ENCODE measurements around the gene DCXR. TPM values are rescaled to one million over a fixed set of nuclear protein-coding genes. Genes with fewer than 3 reads are reported as not detected.

Gene DCXR
- total and polyA plus RNA-seq, 2 donors (not counting 3 experiments of a cell fraction or from before 2014, with no cell fraction given) = 93.0 to 178 TPM

GRCh38 chr17:82061047-82061925, 23.8 kb upstream of the DCXR start:
- FAIRE-seq (no peak), DNase-seq (ENCODE audit: low read depth, low spot score) (no peak)
- ChIA-PET CTCF (no interaction called here), POLR2A (no interaction called here)
- H3K4me3 ChIP-seq (replicated peaks in 1 of 3; ENCODE audit: insufficient read depth in 1 of 3, low read depth in 1 of 3, low read length in 3 of 3) = no peak overlapping the region
- intact Hi-C loops (cut with micrococcal nuclease) (no loop called here), dilution Hi-C loops (cut with MboI; ENCODE audit: extremely low pct_ligation_motif_present, low sequenced_read_pairs) (no loop called here)
- TF ChIP-seq GATA2 (IDR thresholded peaks at IDR 0.05; ENCODE audit: insufficient read depth, insufficient read length, low read depth, low read length) (no peak), POLR2A (IDR thresholded peaks at IDR 0.05; ENCODE audit: low read depth, low read length) (no peak), EZH2 (IDR thresholded peaks at IDR 0.05; ENCODE audit: borderline replicate concordance, low read depth, low read length, severe bottlenecking) (no peak), MYC (IDR thresholded peaks at IDR 0.05; ENCODE audit: low read depth, low read length) (no peak), JUN (IDR thresholded peaks at IDR 0.05; ENCODE audit: borderline replicate concordance, insufficient read depth, insufficient read length, low read depth) (no peak), POLR2AphosphoS5 (IDR thresholded peaks at IDR 0.05; ENCODE audit: insufficient read depth, low read depth, low read length) (no peak), FOS (IDR thresholded peaks at IDR 0.05; ENCODE audit: borderline replicate concordance, insufficient read depth, low read length) (no peak), CTCF (IDR thresholded peaks at IDR 0.05; ENCODE audit: extremely low read depth in 1 of 2, insufficient read depth in 1 of 2, low read depth in 1 of 2, low read length in 2 of 2) (no peak), MAX (IDR thresholded peaks at IDR 0.05; ENCODE audit: insufficient read depth, insufficient read length) (no peak)
- H3K27ac ChIP-seq (ENCODE audit: insufficient read depth, low read depth, low read length) = no peak overlapping the region
- no peak overlapping the region for H3K4me2 ChIP-seq (ENCODE audit: insufficient read depth, low read length)
- no peaks in the 10 kb centered on the region for H3K27me3 ChIP-seq (ENCODE audit: control insufficient read depth in 2 of 2, insufficient read depth in 2 of 2, low read length in 2 of 2)
- H3K79me2 ChIP-seq (ENCODE audit: control insufficient read depth, insufficient read depth, low read length) = peaks cover 14% of the 10 kb centered on the region
- no peak overlapping the region for H2AFZ ChIP-seq (ENCODE audit: low read depth, low read length)
- H3K9me3 ChIP-seq (replicated peaks; ENCODE audit: control insufficient read depth, insufficient read depth, low read length) = no peaks in the 10 kb centered on the region
- no TSS peak for BruUV-seq (replicated peaks)
- H3K4me1 ChIP-seq (ENCODE audit: control insufficient read depth, extremely low read depth, insufficient read depth, low read length) = peaks cover 15% of the 10 kb centered on the region
- peaks cover 3 to 42% of the 10 kb centered on the region in 2 experiments for H3K36me3 ChIP-seq (ENCODE audit: control insufficient read depth in 2 of 2, extremely low read depth in 1 of 2, insufficient read depth in 2 of 2, low read length in 2 of 2)
- H3K9ac ChIP-seq (replicated peaks; ENCODE audit: extremely low read depth, insufficient read depth, low read length) = no peak overlapping the region
- no peaks in the 10 kb centered on the region for H3K9me1 ChIP-seq (replicated peaks; ENCODE audit: control insufficient read depth, extremely low read depth, insufficient read depth, low read length)
- no peaks in the 10 kb centered on the region for H4K20me1 ChIP-seq (replicated peaks; ENCODE audit: control insufficient read depth, extremely low read depth, insufficient read depth, low read length)

Measured in endothelial cell of umbilical vein (primary cell).